Activated CD4-positive, CD25-positive, alpha-beta regulatory T cell (primary cell): ENCODE measurements around the gene ERMP1.
"Not testable (repeated sequence)": the region's sequence is repeated elsewhere in the genome, so short reads cannot be mapped to it uniquely, and the experiment has no call there.

Experiments used
- DNase-seq, 4 experiments: peaks; one replicate each; lab custom pipeline; 2025; lab: John Stamatoyannopoulos, UW

Gene ERMP1

GRCh38 chr9:5832538-5833529, at the start of gene ERMP1:
Gene ERMP1, minus strand, starts transcription at chr9:5833117. Its CDS starts 90 bp downstream, at chr9:5833027.
- DNase-seq = peak; percentile 77 to 86 (median 82)

GRCh38 chr9:5882244-5883012, 49.5 kb upstream of the ERMP1 start:
- DNase-seq = not testable (repeated sequence)

- no peak for DNase-seq
These were observed 46.7 kb upstream of the ERMP1 start for GRCh38 chr9:5879419-5880181.

GRCh38 chr9:5876711-5877110, 43.8 kb upstream of the ERMP1 start:
- no peak for DNase-seq

- no peak for DNase-seq
These were observed 43.1 kb upstream of the ERMP1 start for GRCh38 chr9:5876026-5876425.

GRCh38 chr9:5874048-5874447, 41.1 kb upstream of the ERMP1 start:
- no peak for DNase-seq

- no peak for DNase-seq
These were observed 40.5 kb upstream of the ERMP1 start for GRCh38 chr9:5873439-5873838.

- DNase-seq = no peak
These were observed 39.6 kb upstream of the ERMP1 start for GRCh38 chr9:5872511-5872910.

GRCh38 chr9:5871785-5872184, 38.9 kb upstream of the ERMP1 start:
- DNase-seq = no peak

GRCh38 chr9:5870691-5871090, 37.8 kb upstream of the ERMP1 start:
- no peak for DNase-seq

GRCh38 chr9:5870020-5870339, 37.1 kb upstream of the ERMP1 start:
- DNase-seq = no peak

- DNase-seq = no peak
These were observed 36.5 kb upstream of the ERMP1 start for GRCh38 chr9:5869315-5870019.

GRCh38 chr9:5868235-5868634, 35.3 kb upstream of the ERMP1 start:
- DNase-seq = no peak

GRCh38 chr9:5866685-5867084, 33.8 kb upstream of the ERMP1 start:
- no peak for DNase-seq

GRCh38 chr9:5866272-5866671, 33.4 kb upstream of the ERMP1 start:
- DNase-seq = no peak

GRCh38 chr9:5864446-5864845, 31.5 kb upstream of the ERMP1 start:
- no peak for DNase-seq

- DNase-seq = no peak
These were observed 30.3 kb upstream of the ERMP1 start for GRCh38 chr9:5863092-5863746.

- no peak for DNase-seq
These were observed 25.9 kb upstream of the ERMP1 start for GRCh38 chr9:5858833-5859232.

GRCh38 chr9:5857928-5858327, 25.0 kb upstream of the ERMP1 start:
- DNase-seq = no peak

- no peak for DNase-seq
These were observed 21.3 kb upstream of the ERMP1 start for GRCh38 chr9:5854063-5854790.
